Glomerular visceral epithelial cell (primary cell): Measurements from ENCODE around the gene ARPC4.

Experiments
- DNase-seq: peaks from one replicate; pipeline ENCODE4 v3.0.0-alpha.2; 2016; ENCODE audit errors: extremely low spot score

ARPC4 gene

GRCh38 chr3:9792405-9793160 is at the start of gene ARPC4, which contains the start of gene TADA3:
ARPC4 (plus strand) TSS chr3:9793082; CDS start chr3:9793122, 40 bp downstream.
TADA3 (minus strand) TSS chr3:9792473; CDS start chr3:9791466, 1,007 bp downstream.
- peak; percentile 93 for DNase-seq

GRCh38 chr3:9743548-9743947 is 49.3 kb upstream of the ARPC4 start:
- no peak for DNase-seq

- DNase-seq = no peak
Measured at GRCh38 chr3:9744162-9744561, 48.7 kb upstream of the ARPC4 start.

GRCh38 chr3:9745521-9745920 is 47.4 kb upstream of the ARPC4 start:
- DNase-seq = no peak

- DNase-seq = peak; percentile 84
Measured at GRCh38 chr3:9746330-9746729, 46.6 kb upstream of the ARPC4 start.

- peak; percentile 68 for DNase-seq
Measured at GRCh38 chr3:9747267-9747666, 45.6 kb upstream of the ARPC4 start.

- no peak for DNase-seq
Measured at GRCh38 chr3:9748031-9748430, 44.9 kb upstream of the ARPC4 start.

GRCh38 chr3:9749296-9749644 is 43.6 kb upstream of the ARPC4 start:
- no peak for DNase-seq

GRCh38 chr3:9749645-9750555 is 43.0 kb upstream of the ARPC4 start, which contains the start of gene OGG1:
OGG1 (plus strand) TSS chr3:9749952; CDS start chr3:9750287, 335 bp downstream.
- DNase-seq = peak; percentile 98

GRCh38 chr3:9750556-9751411 is 42.1 kb upstream of the ARPC4 start:
- peak; percentile 31 for DNase-seq

GRCh38 chr3:9754678-9755077 is 38.2 kb upstream of the ARPC4 start:
- no peak for DNase-seq

- DNase-seq = no peak
Measured at GRCh38 chr3:9757427-9757826, 35.5 kb upstream of the ARPC4 start.

GRCh38 chr3:9760779-9761505 is 31.9 kb upstream of the ARPC4 start:
- DNase-seq = no peak

- no peak for DNase-seq
Measured at GRCh38 chr3:9761919-9762318, 31.0 kb upstream of the ARPC4 start.

GRCh38 chr3:9762871-9763270 is 30.0 kb upstream of the ARPC4 start:
- no peak for DNase-seq

GRCh38 chr3:9765865-9766264 is 27.0 kb upstream of the ARPC4 start:
- DNase-seq = no peak

- DNase-seq = no peak
Measured at GRCh38 chr3:9767418-9767817, 25.5 kb upstream of the ARPC4 start.

GRCh38 chr3:9768141-9768775 is 24.6 kb upstream of the ARPC4 start:
- no peak for DNase-seq

GRCh38 chr3:9769012-9769411 is 23.9 kb upstream of the ARPC4 start:
- no peak for DNase-seq

GRCh38 chr3:9769426-9770275 is 23.2 kb upstream of the ARPC4 start, which contains the start of gene CAMK1:
CAMK1 (minus strand) TSS chr3:9769947; CDS start chr3:9767749, 2,198 bp downstream.
- DNase-seq = peak; percentile 69
